ENCODE data around the gene MPHOSPH9. TPM values are rescaled to one million over a fixed set of nuclear protein-coding genes. Genes with fewer than 3 reads are reported as not detected.

The MPHOSPH9 gene
- total RNA-seq, 1 experiment from 2014 or later = 43.1 TPM

- H3K36me3 ChIP-seq (ENCODE audit: control insufficient read depth, insufficient read depth, low read length) = no peaks in the 10 kb centered on the region; the same call in 1 of the 2 replicates
- H3K27me3 ChIP-seq (replicated peaks; ENCODE audit: control insufficient read depth, insufficient read depth, low read length) = no peaks in the 10 kb centered on the region
- ChIA-PET POLR2A (interaction anchor here (0.5 to 2.3 kb wide), 15 partner anchors 16 to 1945 kb away, joined by 3 to 31 read pairs (median 4); partner anchors contain the start of genes ABCB9, ATP6V0A2, KMT5A and OGFOD2), CTCF (interaction anchor here (0.7 to 2.2 kb wide), 4 partner anchors 9 to 190 kb away, joined by 3 to 20 read pairs (median 6); no protein-coding TSS in a partner anchor)
- no peak for TF ChIP-seq CTCF (IDR thresholded peaks at IDR 0.05; ENCODE audit: insufficient read depth in 1 of 2, low read depth in 1 of 2, low read length in 1 of 2, severe bottlenecking in 1 of 2, unreplicated experiment in 1 of 2)
- Mint-ChIP-seq H3K4me3 (ENCODE audit: unreplicated experiment) (peak overlapping the region; percentile 93), H3K36me3 (ENCODE audit: insufficient read depth, unreplicated experiment) (peaks cover 34% of the 10 kb centered on the region), H3K4me1 (ENCODE audit: low read depth, unreplicated experiment) (peaks cover 13% of the 10 kb centered on the region), H3K27ac (ENCODE audit: unreplicated experiment) (peak overlapping the region; percentile 91), H3K9me3 (ENCODE audit: unreplicated experiment) (no peaks in the 10 kb centered on the region), H3K27me3 (ENCODE audit: insufficient read depth, unreplicated experiment) (no peaks in the 10 kb centered on the region)
- TSS peak; percentile 51 for BruUV-seq (replicated peaks)
- no peaks in the 10 kb centered on the region for H3K9me3 ChIP-seq
- intact Hi-C loops (cut with micrococcal nuclease; ENCODE audit: unreplicated experiment) = loop anchor here (1.0 kb wide), 2 partner anchors 17 to 259 kb away; no protein-coding TSS in a partner anchor
- peak overlapping the region; percentile 68 for H3K4me3 ChIP-seq (ENCODE audit: low read depth, low read length)
- H3K4me1 ChIP-seq = peaks cover 4% of the 10 kb centered on the region; the same call in 1 of the 2 replicates
- no peak for DNase-seq
These were observed 766 bp upstream of the MPHOSPH9 start for GRCh38 chr12:123233505-123234308.

- POLR2A ChIA-PET = interaction anchor here (0.6 to 2.3 kb wide), 17 partner anchors 9 to 479 kb away, joined by 3 to 31 read pairs (median 3); partner anchors contain the start of genes ABCB9, ATP6V0A2, KMT5A and OGFOD2
- TF ChIP-seq CTCF (IDR thresholded peaks at IDR 0.05; ENCODE audit: insufficient read depth in 1 of 2, low read depth in 1 of 2, low read length in 1 of 2, severe bottlenecking in 1 of 2, unreplicated experiment in 1 of 2) = no peak
- no peaks in the 10 kb centered on the region; the same call in 1 of the 2 replicates for H3K36me3 ChIP-seq (ENCODE audit: control insufficient read depth, insufficient read depth, low read length)
- intact Hi-C loops (cut with micrococcal nuclease; ENCODE audit: unreplicated experiment) = no loop called here
- H3K27me3 Mint-ChIP-seq (ENCODE audit: insufficient read depth, unreplicated experiment) = no peaks in the 10 kb centered on the region
- H3K27me3 ChIP-seq (replicated peaks; ENCODE audit: control insufficient read depth, insufficient read depth, low read length) = no peaks in the 10 kb centered on the region
- CTCF ChIA-PET = interaction anchor here (0.6 to 2.2 kb wide), 6 partner anchors 11 to 386 kb away, joined by 3 to 20 read pairs (median 3); no protein-coding TSS in a partner anchor
- H3K27ac Mint-ChIP-seq (ENCODE audit: unreplicated experiment) = peak overlapping the region; percentile 91
- H3K4me1 ChIP-seq = peaks cover 4% of the 10 kb centered on the region; the same call in 1 of the 2 replicates
- H3K9me3 ChIP-seq = no peaks in the 10 kb centered on the region
- DNase-seq = no peak
- BruUV-seq (replicated peaks) = TSS peak; percentile 54
- peak overlapping the region; percentile 93 for H3K4me3 Mint-ChIP-seq (ENCODE audit: unreplicated experiment)
- H3K36me3 Mint-ChIP-seq (ENCODE audit: insufficient read depth, unreplicated experiment) = peaks cover 34% of the 10 kb centered on the region
- H3K4me1 Mint-ChIP-seq (ENCODE audit: low read depth, unreplicated experiment) = peaks cover 13% of the 10 kb centered on the region
- no peaks in the 10 kb centered on the region for H3K9me3 Mint-ChIP-seq (ENCODE audit: unreplicated experiment)
- peak overlapping the region; percentile 72 for H3K4me3 ChIP-seq (ENCODE audit: low read depth, low read length)
These were observed 502 bp downstream of the MPHOSPH9 start for GRCh38 chr12:123232472-123232806.

GRCh38 chr12:123231931-123232330, 1.0 kb downstream of the MPHOSPH9 start:
- intact Hi-C loops (cut with micrococcal nuclease; ENCODE audit: unreplicated experiment) = no loop called here
- H3K9me3 Mint-ChIP-seq (ENCODE audit: unreplicated experiment) = no peaks in the 10 kb centered on the region

More at GRCh38 chr12:123231931-123232330, 1.0 kb downstream of the MPHOSPH9 start:
- no peaks in the 10 kb centered on the region for H3K36me3 ChIP-seq (ENCODE audit: control insufficient read depth, insufficient read depth, low read length)
- H3K9me3 ChIP-seq = no peaks in the 10 kb centered on the region
- DNase-seq = no peak
- peak overlapping the region; percentile 72 for H3K4me3 ChIP-seq (ENCODE audit: low read depth, low read length)
- no peak for TF ChIP-seq CTCF (IDR thresholded peaks at IDR 0.05; ENCODE audit: insufficient read depth in 1 of 2, low read depth in 1 of 2, low read length in 1 of 2, severe bottlenecking in 1 of 2, unreplicated experiment in 1 of 2)
- CTCF ChIA-PET = interaction anchor here (0.6 to 1.5 kb wide), 2 partner anchors 11 to 57 kb away, joined by 3 to 5 read pairs; no protein-coding TSS in a partner anchor
- no peaks in the 10 kb centered on the region for H3K27me3 ChIP-seq (replicated peaks; ENCODE audit: control insufficient read depth, insufficient read depth, low read length)
- Mint-ChIP-seq H3K36me3 (ENCODE audit: insufficient read depth, unreplicated experiment) (peaks cover 34% of the 10 kb centered on the region), H3K4me3 (ENCODE audit: unreplicated experiment) (peak overlapping the region; percentile 93), H3K27ac (ENCODE audit: unreplicated experiment) (peak overlapping the region; percentile 91), H3K27me3 (ENCODE audit: insufficient read depth, unreplicated experiment) (no peaks in the 10 kb centered on the region), H3K4me1 (ENCODE audit: low read depth, unreplicated experiment) (peaks cover 13% of the 10 kb centered on the region)
- no TSS peak for BruUV-seq (replicated peaks)
- peaks cover 4% of the 10 kb centered on the region; the same call in 1 of the 2 replicates for H3K4me1 ChIP-seq
- POLR2A ChIA-PET = interaction anchor here (0.9 to 2.3 kb wide), 6 partner anchors 19 to 266 kb away, joined by 3 to 31 read pairs (median 7); partner anchors contain the start of genes ABCB9, OGFOD2 and SNRNP35
